HEK293 (cell line): ENCODE data around the gene ZBTB17.

Experiments
- MZF1 ChIP-seq: fragments of 450-650 bp; formaldehyde crosslinking; IDR thresholded peaks from 2 replicates; pipeline ENCODE4 v1.5.1; 2017; ENCODE audit warnings: missing biosample characterization, missing genetic modification characterization, borderline replicate concordance
- TRIM28 ChIP-seq: IDR thresholded peaks from 2 replicates; pipeline ENCODE4 v1.6.1; 2011; ENCODE audit warnings: low read length, control low read depth, borderline replicate concordance
- ZNF274 ChIP-seq, 2 experiments: fragments of 200-500 bp in 1 of 2; fragments of 450-650 bp in 1 of 2; sonication (Bioruptor generic) in 1 of 2; formaldehyde crosslinking in 1 of 2; IDR thresholded peaks; 2 replicates each; pipeline versions ENCODE4 v1.5.1 to v1.6.1; 2014 to 2016; ENCODE audit warnings: borderline replicate concordance in 1 of 2, inconsistent platforms in 1 of 2, low read length in 1 of 2, missing biosample characterization in 1 of 2, missing genetic modification characterization in 1 of 2
- ZNF549 ChIP-seq: fragments of 450-650 bp; IDR thresholded peaks from 2 replicates; pipeline ENCODE4 v1.5.1; 2018; ENCODE audit warnings: missing biosample characterization, missing genetic modification characterization, mild to moderate bottlenecking, inconsistent platforms, moderate library complexity
- ZNF664 ChIP-seq: fragments of 450-650 bp; formaldehyde crosslinking; IDR thresholded peaks from 2 replicates; pipeline ENCODE4 v1.5.1; 2016; ENCODE audit warnings: missing biosample characterization, missing genetic modification characterization
- ZNF768 ChIP-seq: fragments of 450-650 bp; formaldehyde crosslinking; IDR thresholded peaks from 2 replicates; pipeline ENCODE4 v1.5.1; 2018; ENCODE audit warnings: missing biosample characterization, mild to moderate bottlenecking, missing genetic modification characterization
- TF ChIP-seq, protein P1 (sequence below): fragments of 450-650 bp; formaldehyde crosslinking; IDR thresholded peaks from 2 replicates; pipeline ENCODE4 v1.5.1; 2016; ENCODE audit warnings: missing biosample characterization, missing genetic modification characterization
- TF ChIP-seq, protein P2 (sequence below): fragments of 450-650 bp; formaldehyde crosslinking; IDR thresholded peaks from 2 replicates; pipeline ENCODE4 v1.5.1; 2016; ENCODE audit warnings: missing biosample characterization, missing genetic modification characterization
- TF ChIP-seq, protein P3 (sequence below): fragments of 450-650 bp; formaldehyde crosslinking; IDR thresholded peaks from 2 replicates; pipeline ENCODE4 v1.5.1; 2017; ENCODE audit warnings: missing biosample characterization, mild to moderate bottlenecking, missing genetic modification characterization, moderate library complexity
- TF ChIP-seq, protein P4 (sequence below): IDR thresholded peaks from 2 replicates; pipeline ENCODE4 v1.6.1; 2011; ENCODE audit warnings: mild to moderate bottlenecking, low read depth, low read length, borderline replicate concordance

DNA sequence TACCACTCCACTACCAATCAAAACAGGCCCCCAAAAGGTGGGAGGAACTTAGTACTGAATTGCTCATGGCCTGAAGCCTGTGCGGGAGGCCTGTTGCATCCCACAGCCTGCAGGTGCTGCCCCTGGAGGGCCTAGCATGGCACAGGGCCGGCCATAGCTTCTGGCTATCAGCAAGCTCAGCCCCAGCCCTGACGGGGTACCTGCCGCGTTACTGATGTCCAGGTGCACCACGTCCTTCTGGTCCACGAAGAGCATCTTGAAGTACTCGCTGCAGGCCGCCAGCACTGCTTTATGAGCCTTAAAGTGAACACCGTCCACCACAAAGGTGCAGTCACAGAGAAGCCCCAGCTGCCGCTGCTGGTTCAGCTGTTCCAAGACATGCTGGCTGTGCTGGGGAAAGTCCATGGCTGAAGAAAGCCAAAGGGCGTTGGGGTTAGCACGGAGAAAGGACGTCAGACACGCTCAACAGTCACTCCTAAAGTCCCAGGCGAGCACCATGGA is 27.8 kb downstream of the ZBTB17 start:
- TF ChIP-seq, protein P1, sequence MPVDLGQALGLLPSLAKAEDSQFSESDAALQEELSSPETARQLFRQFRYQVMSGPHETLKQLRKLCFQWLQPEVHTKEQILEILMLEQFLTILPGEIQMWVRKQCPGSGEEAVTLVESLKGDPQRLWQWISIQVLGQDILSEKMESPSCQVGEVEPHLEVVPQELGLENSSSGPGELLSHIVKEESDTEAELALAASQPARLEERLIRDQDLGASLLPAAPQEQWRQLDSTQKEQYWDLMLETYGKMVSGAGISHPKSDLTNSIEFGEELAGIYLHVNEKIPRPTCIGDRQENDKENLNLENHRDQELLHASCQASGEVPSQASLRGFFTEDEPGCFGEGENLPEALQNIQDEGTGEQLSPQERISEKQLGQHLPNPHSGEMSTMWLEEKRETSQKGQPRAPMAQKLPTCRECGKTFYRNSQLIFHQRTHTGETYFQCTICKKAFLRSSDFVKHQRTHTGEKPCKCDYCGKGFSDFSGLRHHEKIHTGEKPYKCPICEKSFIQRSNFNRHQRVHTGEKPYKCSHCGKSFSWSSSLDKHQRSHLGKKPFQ (tag by site-specific recombination) = no peak
- TF ChIP-seq TRIM28 (no peak), ZNF768 (tag by site-specific recombination) (no peak), ZNF664 (no peak), MZF1 (tag by site-specific recombination) (no peak), ZNF274 (IDR thresholded peaks at IDR 0.05; ENCODE audit: low read length) (no peak), ZNF274 (tag by site-specific recombination; IDR thresholded peaks at IDR 0.05; ENCODE audit: borderline replicate concordance) (no peak), ZNF549 (tag by site-specific recombination) (no peak)
- TF ChIP-seq, protein P2, sequence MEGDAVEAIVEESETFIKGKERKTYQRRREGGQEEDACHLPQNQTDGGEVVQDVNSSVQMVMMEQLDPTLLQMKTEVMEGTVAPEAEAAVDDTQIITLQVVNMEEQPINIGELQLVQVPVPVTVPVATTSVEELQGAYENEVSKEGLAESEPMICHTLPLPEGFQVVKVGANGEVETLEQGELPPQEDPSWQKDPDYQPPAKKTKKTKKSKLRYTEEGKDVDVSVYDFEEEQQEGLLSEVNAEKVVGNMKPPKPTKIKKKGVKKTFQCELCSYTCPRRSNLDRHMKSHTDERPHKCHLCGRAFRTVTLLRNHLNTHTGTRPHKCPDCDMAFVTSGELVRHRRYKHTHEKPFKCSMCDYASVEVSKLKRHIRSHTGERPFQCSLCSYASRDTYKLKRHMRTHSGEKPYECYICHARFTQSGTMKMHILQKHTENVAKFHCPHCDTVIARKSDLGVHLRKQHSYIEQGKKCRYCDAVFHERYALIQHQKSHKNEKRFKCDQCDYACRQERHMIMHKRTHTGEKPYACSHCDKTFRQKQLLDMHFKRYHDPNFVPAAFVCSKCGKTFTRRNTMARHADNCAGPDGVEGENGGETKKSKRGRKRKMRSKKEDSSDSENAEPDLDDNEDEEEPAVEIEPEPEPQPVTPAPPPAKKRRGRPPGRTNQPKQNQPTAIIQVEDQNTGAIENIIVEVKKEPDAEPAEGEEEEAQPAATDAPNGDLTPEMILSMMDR (tag by site-specific recombination) = no peak
- TF ChIP-seq, protein P3, sequence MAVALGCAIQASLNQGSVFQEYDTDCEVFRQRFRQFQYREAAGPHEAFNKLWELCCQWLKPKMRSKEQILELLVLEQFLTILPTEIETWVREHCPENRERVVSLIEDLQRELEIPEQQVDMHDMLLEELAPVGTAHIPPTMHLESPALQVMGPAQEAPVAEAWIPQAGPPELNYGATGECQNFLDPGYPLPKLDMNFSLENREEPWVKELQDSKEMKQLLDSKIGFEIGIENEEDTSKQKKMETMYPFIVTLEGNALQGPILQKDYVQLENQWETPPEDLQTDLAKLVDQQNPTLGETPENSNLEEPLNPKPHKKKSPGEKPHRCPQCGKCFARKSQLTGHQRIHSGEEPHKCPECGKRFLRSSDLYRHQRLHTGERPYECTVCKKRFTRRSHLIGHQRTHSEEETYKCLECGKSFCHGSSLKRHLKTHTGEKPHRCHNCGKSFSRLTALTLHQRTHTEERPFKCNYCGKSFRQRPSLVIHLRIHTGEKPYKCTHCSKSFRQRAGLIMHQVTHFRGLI (tag by site-specific recombination) = no peak
- TF ChIP-seq, protein P4, sequence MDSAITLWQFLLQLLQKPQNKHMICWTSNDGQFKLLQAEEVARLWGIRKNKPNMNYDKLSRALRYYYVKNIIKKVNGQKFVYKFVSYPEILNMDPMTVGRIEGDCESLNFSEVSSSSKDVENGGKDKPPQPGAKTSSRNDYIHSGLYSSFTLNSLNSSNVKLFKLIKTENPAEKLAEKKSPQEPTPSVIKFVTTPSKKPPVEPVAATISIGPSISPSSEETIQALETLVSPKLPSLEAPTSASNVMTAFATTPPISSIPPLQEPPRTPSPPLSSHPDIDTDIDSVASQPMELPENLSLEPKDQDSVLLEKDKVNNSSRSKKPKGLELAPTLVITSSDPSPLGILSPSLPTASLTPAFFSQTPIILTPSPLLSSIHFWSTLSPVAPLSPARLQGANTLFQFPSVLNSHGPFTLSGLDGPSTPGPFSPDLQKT = no peak
